GM12875 (cell line): ENCODE measurements around the gene RPA1.
A peak's percentile ranks its signal among the peaks of the same experiment; 100 is the strongest.

Source experiments
- H3K4me3 ChIP-seq: one replicate; pipeline ENCODE4 v1.5.1; 2011; ENCODE audit warnings: low read depth, low read length, control low read depth
- TF ChIP-seq, protein P1 (sequence below): IDR thresholded peaks from 2 replicates; pipeline ENCODE4 v1.5.1; 2011; ENCODE audit warnings: low read depth, mild to moderate bottlenecking, control low read depth, inconsistent platforms, low read length, moderate library complexity, borderline replicate concordance; ENCODE audit not compliant: insufficient read depth

The RPA1 gene

DNA sequence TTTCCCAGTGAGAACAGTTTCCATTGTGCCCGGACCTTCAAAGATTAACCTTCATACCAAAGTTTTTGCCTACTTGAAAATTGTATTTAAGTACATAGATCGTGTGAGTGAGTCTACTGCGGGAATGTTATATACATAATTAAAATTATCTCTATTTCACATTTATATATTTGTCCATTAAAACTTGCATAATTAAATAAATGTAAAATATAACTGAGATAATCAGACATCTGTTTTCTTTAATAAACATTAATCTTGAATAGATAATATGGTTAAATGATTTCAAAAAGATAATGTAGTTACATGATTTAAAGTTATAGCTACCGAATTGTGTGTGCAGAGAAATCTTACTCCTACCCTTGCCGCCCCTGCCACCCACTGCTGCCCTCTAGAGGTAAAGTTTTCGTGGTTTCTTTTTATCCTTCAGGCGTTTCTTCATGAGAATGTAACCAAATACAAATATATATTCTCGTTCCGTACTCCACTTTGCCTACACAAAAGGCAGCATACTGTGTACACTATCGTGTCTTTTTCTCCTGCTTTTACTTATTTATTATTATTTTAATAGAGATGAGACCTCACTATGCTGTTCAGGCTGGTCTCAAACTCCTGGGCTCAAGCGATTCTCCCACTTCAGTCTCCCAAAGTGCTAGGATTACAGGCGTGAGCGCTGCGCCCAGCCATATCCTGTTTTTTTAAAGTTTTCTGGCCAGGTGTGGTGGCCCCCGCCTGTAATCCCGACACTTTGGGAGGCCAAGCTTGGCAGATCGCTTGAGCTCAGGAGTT lies 35.6 kb downstream of the RPA1 start:
- TF ChIP-seq, protein P1, sequence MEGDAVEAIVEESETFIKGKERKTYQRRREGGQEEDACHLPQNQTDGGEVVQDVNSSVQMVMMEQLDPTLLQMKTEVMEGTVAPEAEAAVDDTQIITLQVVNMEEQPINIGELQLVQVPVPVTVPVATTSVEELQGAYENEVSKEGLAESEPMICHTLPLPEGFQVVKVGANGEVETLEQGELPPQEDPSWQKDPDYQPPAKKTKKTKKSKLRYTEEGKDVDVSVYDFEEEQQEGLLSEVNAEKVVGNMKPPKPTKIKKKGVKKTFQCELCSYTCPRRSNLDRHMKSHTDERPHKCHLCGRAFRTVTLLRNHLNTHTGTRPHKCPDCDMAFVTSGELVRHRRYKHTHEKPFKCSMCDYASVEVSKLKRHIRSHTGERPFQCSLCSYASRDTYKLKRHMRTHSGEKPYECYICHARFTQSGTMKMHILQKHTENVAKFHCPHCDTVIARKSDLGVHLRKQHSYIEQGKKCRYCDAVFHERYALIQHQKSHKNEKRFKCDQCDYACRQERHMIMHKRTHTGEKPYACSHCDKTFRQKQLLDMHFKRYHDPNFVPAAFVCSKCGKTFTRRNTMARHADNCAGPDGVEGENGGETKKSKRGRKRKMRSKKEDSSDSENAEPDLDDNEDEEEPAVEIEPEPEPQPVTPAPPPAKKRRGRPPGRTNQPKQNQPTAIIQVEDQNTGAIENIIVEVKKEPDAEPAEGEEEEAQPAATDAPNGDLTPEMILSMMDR = peak; percentile 57
- no peak overlapping the region for H3K4me3 ChIP-seq

DNA sequence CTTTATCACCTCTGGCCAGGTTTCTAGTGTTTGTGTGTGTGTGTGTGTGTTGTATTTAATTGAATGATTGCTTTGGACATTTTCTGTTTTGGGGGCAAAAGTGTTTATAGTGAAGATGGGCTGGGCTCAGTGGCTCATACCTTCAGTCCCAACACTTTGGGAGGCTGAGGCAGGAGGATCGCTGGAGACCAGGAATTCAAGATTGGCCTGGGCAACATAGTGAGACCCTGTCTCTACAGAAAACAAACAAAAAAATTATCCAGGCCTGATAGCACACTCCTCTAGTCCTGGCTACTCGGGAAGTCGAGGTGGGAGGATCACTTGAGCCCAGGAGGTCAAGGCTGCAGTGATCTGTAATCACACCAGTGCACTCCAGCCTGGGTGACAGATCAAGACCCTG lies 37.5 kb downstream of the RPA1 start:
- TF ChIP-seq, protein P1 = no peak

DNA sequence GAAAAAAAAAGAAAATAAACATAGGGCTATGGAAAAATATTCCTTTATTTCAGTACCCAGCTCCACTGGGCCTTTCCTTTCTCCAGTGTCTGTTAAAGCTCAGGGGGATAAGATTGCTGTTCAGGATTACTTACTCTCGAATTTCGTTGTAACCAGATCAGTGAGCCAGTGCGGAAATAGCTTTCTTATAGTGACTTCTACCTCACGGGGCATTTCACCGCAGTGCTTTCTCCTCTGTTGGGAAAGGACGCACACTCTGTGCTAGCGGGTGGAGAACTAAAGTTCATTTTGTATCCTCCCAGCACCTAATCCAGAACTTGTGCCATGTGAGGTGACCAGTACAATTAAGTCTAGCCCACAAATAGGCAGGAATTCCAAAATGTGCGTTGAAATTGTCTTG lies 38.3 kb downstream of the RPA1 start:
- TF ChIP-seq, protein P1 = no peak
- no peak overlapping the region for H3K4me3 ChIP-seq

More for the DNA sequence above, 37.5 kb downstream of the RPA1 start:
- no peak overlapping the region for H3K4me3 ChIP-seq

DNA sequence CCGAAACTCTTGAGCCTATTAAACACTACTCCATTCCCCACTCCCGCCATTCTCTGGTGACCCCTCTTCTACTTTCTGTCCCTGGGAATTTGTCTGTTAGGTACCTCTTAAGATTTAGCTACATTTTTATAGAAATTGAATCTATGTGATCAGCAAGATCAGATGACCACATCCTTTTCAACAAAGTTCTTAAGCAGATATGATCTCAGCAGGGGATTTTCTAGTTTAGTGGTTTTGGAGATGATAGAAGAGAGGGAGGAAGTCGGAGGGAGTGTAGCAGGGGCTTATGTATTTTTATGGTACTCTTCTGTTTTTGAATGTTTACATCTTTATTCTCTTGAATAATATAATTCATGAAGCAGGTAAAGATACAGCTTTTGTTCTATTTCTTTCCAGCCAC lies 40.8 kb downstream of the RPA1 start:
- no peak overlapping the region for H3K4me3 ChIP-seq
- TF ChIP-seq, protein P1 = no peak

DNA sequence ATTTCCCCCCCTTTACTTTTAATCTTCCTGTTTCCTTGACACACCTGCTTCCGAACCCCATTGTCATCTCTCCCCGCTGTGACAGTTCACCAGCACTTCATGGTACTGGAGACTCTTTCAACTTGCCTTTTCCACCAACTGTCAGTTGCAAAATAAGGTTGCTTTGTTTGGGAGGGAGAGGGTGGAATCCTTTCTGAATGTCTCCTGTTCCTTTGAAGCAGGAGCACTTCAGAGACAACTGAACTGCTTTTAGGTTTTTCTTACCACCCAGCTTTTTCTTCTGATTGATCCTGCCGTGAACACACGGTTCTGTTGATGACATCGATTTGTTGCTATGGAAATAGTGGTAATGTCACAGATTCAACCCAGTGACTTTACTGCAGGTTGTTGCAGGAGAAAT lies 42.0 kb downstream of the RPA1 start:
- TF ChIP-seq, protein P1 = no peak

DNA sequence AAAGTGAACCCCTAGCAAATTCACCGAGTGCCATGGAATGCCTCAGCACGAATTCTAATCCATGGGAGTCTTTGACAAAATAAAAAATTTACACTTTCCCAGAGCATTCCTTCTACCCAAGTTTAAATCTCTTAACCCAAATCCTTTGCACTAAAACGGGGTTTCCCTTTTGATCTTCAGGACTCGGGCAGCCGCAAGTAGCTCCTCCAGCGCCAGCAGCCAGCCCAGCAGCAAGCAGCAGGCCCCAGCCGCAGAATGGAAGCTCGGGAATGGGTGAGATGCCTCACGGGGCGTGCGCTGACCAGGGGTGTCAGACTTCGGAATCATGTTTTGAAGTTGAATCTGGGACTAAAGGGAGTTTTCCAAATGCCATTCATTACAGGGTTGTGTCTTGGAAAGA lies 42.4 kb downstream of the RPA1 start:
- no peak overlapping the region for H3K4me3 ChIP-seq
- TF ChIP-seq, protein P1 = no peak

More for the DNA sequence above, 42.0 kb downstream of the RPA1 start:
- H3K4me3 ChIP-seq = no peak overlapping the region

DNA sequence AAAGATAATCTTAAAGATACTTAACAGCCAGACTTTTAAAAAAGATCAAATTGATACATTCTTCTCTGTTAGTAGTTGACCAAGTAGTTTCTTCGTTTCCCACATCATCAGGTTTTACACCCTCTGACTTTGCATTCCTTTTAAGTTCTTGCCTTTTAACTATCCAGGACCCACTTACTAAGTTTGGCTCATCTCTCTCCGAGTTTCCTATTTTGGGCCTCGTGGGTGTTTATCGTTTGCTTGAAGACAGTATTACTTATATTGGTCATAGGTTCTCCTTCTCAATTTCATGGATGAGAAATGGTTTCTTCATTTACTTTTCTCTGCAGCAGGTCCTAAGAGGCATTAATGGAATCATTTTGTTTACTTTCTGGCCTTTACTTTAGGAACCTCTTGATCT lies 43.2 kb downstream of the RPA1 start:
- TF ChIP-seq, protein P1 = no peak
- no peak overlapping the region for H3K4me3 ChIP-seq
